Measurements from ENCODE around the gene PCSK1N.
"Not testable (repeated sequence)": the region's sequence is repeated elsewhere in the genome, so short reads cannot be mapped to it uniquely, and the experiment has no call there.

The PCSK1N gene

DNA sequence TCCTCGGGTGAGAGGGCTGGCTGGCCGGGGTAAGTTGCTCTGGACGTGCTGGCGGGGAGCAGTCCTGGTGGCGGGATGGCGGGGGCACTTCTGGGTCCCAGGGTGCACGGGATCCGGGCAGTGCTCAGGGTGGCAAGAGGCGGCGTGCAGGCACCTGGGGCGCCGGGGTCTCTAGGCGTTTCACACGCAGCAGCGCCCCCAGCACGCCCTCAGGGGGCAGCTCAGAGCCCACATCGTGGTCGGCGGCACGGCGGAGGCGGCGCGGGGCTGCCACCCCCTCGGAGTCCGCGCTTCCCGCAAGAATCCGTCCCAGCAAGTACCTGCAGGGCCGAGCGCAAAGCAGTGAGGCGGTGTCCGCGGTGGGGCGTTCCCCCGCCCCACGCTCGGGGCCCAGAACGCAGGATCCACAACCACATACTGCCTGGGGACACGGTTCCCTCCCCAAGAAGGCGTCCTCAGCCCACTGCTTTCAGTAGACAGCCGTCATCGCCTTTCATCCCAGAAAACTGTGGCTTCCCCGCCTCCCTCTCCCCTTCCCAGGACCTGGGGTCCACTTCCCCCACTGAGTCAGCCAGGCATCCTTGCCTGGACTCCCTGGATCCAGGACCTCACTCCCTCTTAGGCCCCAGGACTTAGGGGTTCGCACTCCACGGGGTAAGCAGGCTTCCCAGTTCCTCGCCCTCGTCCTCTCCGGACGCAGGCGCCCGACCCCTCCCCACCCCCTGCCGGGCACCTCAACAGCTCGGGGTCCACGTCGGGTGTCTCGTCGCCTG is 4.1 kb downstream of the PCSK1N start:
- peaks cover 12% of the 10 kb centered on the region for H3K27me3 ChIP-seq (ENCODE audit: low read depth)

DNA sequence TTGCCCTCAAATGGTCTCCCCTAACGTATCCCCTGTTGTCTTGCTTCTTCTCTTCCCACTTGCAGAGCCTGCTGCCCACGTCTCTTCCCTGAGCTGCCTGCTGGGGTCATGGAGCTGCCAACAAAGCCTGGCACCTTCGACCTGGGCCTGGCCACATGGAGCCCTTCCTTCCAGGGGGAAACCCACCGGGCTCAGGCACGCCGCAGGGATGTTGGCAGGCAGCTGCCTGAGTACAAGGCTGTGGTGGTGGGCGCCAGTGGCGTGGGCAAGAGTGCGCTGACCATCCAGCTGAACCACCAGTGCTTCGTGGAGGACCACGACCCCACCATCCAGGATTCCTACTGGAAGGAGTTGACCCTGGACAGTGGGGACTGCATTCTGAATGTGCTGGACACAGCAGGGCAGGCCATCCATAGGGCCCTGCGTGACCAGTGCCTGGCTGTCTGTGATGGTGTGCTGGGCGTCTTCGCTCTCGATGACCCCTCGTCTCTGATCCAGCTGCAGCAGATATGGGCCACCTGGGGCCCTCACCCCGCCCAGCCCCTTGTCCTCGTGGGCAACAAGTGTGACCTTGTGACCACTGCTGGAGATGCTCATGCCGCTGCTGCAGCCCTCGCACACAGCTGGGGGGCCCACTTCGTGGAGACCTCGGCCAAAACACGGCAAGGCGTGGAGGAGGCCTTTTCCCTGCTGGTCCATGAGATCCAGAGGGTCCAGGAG is 6.2 kb downstream of the PCSK1N start:
- H3K4me3 ChIP-seq = no peak overlapping the region
- no peaks in the 10 kb centered on the region for H3K4me1 ChIP-seq
- DNase-seq (ENCODE audit: low spot score in 2 of 2) = no peak
- 0 out of 2 replicates have a peak, but pooled peaks cover 2% of the 10 kb centered on the region for H3K27me3 ChIP-seq (ENCODE audit: low read depth)
- no peaks in the 10 kb centered on the region for H3K9me3 ChIP-seq
- no peaks in the 10 kb centered on the region; the same call in 1 of the 2 replicates for H3K36me3 ChIP-seq (replicated peaks)
- in situ Hi-C loops (cut with MboI; ENCODE audit: low sequenced_read_pairs) = no loop called here

More for the DNA sequence above, 4.1 kb downstream of the PCSK1N start:
- Histone ChIP-seq H3K9me3 (no peaks in the 10 kb centered on the region), H3K4me3 (no peak overlapping the region), H3K36me3 (replicated peaks) (no peaks in the 10 kb centered on the region), H3K4me1 (peaks cover 3% of the 10 kb centered on the region; the same call in 1 of the 2 replicates)
- in situ Hi-C loops (cut with MboI; ENCODE audit: low sequenced_read_pairs) = no loop called here
- DNase-seq (ENCODE audit: low spot score in 2 of 2) = no peak

DNA sequence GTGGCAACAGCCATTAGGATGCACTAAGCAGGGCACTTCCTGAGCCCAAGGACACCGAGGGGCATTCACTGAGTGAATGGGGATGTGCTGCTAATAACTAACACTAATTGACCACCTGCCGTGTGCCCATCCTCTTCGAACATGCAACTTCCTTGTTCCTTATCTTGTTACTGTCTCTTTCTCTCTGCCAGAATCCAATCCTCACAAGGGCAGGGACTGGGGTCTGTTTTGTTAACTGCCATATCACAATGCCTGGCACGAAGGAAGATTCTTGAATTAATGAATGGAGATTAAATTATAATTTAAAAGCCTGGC is 7.8 kb downstream of the PCSK1N start:
- H3K27me3 ChIP-seq (ENCODE audit: low read depth) = no peaks in the 10 kb centered on the region
- in situ Hi-C loops (cut with MboI; ENCODE audit: low sequenced_read_pairs) = no loop called here

GRCh38 chrX:48826876-48827653 is 8.3 kb downstream of the PCSK1N start:
- in situ Hi-C loops (cut with MboI; ENCODE audit: low sequenced_read_pairs) = no loop called here
- H3K9me3 ChIP-seq = no peaks in the 10 kb centered on the region
- no peaks in the 10 kb centered on the region for H3K27me3 ChIP-seq (ENCODE audit: low read depth)
- H3K4me3 ChIP-seq = no peak overlapping the region
- no peaks in the 10 kb centered on the region for H3K4me1 ChIP-seq
- no peak for DNase-seq (ENCODE audit: low spot score in 2 of 2)
- H3K36me3 ChIP-seq (replicated peaks) = peaks cover 5% of the 10 kb centered on the region

More for the DNA sequence above, 7.8 kb downstream of the PCSK1N start:
- Histone ChIP-seq H3K4me3 (no peak overlapping the region), H3K9me3 (no peaks in the 10 kb centered on the region), H3K36me3 (replicated peaks) (peaks cover 5% of the 10 kb centered on the region), H3K4me1 (no peaks in the 10 kb centered on the region)
- DNase-seq (ENCODE audit: low spot score in 2 of 2) = no peak

GRCh38 chrX:48826135-48826875 is 9.1 kb downstream of the PCSK1N start, which contains the start of gene ERAS:
TSS of gene ERAS (plus strand) at chrX:48826513. CDS start at chrX:48829124, 2,611 bp downstream.
- Histone ChIP-seq H3K27me3 (ENCODE audit: low read depth) (no peaks in the 10 kb centered on the region), H3K36me3 (replicated peaks) (peaks cover 7% of the 10 kb centered on the region), H3K4me1 (no peaks in the 10 kb centered on the region), H3K9me3 (no peaks in the 10 kb centered on the region), H3K4me3 (no peak within 1 kb of the TSS)
- in situ Hi-C loops (cut with MboI; ENCODE audit: low sequenced_read_pairs) = no loop called here
- no peak for DNase-seq (ENCODE audit: low spot score in 2 of 2)

DNA sequence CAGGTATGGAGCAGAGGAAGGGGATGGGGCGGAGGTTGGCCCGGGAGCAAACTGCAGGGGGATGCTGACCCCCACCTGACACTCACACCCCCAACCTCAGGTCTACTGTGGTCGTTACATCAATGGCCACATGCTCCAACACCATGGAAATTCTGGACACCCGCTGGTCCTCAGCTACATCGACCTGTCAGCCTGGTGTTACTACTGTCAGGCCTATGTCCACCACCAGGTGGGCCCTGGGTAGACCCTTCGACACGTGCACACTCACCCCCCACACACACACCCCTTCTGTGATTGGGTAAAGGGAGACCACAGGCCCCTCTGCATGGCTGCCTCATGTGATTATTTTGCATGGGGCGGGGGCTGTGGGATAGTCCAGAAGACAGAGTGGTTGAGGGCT is 11.3 kb downstream of the PCSK1N start:
- in situ Hi-C loops (cut with MboI; ENCODE audit: low sequenced_read_pairs) = no loop called here

DNA sequence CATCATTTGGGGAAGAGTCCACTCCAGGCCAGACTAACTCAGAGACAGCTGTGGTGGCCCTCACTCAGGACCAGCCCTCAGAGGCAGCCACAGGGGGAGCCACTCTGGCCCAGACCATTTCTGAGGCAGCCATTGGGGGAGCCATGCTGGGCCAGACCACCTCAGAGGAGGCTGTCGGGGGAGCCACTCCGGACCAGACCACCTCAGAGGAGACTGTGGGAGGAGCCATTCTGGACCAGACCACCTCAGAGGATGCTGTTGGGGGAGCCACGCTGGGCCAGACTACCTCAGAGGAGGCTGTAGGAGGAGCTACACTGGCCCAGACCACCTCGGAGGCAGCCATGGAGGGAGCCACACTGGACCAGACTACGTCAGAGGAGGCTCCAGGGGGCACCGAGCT is 12.4 kb downstream of the PCSK1N start:
- no peak overlapping the region for H3K4me3 ChIP-seq
- in situ Hi-C loops (cut with MboI; ENCODE audit: low sequenced_read_pairs) = no loop called here
- peaks cover 12% of the 10 kb centered on the region for H3K36me3 ChIP-seq (replicated peaks)
- H3K9me3 ChIP-seq = no peaks in the 10 kb centered on the region
- DNase-seq (ENCODE audit: low spot score in 2 of 2) = no peak
- H3K4me1 ChIP-seq = no peaks in the 10 kb centered on the region
- H3K27me3 ChIP-seq (ENCODE audit: low read depth) = no peaks in the 10 kb centered on the region

More for the DNA sequence above, 11.3 kb downstream of the PCSK1N start:
- Histone ChIP-seq H3K27me3 (ENCODE audit: low read depth) (no peaks in the 10 kb centered on the region), H3K4me1 (no peaks in the 10 kb centered on the region), H3K36me3 (replicated peaks) (peaks cover 7% of the 10 kb centered on the region), H3K9me3 (no peaks in the 10 kb centered on the region), H3K4me3 (no peak overlapping the region)
- no peak for DNase-seq (ENCODE audit: low spot score in 2 of 2)

- H3K27me3 ChIP-seq (ENCODE audit: low read depth); H3K4me3 ChIP-seq; H3K9me3 ChIP-seq; H3K4me1 ChIP-seq; DNase-seq (ENCODE audit: low spot score in 2 of 2); in situ Hi-C loops (cut with MboI; ENCODE audit: low sequenced_read_pairs): not testable (repeated sequence)
- peaks cover 21% of the 10 kb centered on the region for H3K36me3 ChIP-seq (replicated peaks)
Measured at GRCh38 chrX:48819394-48819793, 16.0 kb downstream of the PCSK1N start.

DNA sequence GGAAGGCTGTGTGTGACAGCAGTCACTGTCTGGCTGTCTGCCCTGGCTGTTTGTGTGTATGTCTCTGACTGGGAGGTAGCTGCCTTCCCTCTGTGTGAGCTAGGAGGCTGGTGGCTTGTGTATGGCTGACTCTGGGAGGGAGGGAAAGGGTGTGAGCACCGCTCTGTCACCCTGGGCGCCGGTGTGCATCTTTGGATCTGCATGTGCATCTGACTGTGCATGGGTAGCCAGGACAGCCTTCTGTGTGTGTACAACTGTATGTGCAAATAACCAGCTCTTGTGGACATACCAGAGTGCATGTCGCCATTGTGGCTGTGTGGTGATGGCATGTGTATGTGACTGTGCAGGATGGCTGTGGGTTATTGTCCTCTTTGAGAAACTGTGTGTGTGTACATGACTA is 16.5 kb downstream of the PCSK1N start:
- Histone ChIP-seq H3K4me3 (no peak overlapping the region), H3K9me3 (no peaks in the 10 kb centered on the region), H3K36me3 (replicated peaks) (peaks cover 20% of the 10 kb centered on the region), H3K27me3 (ENCODE audit: low read depth) (no peaks in the 10 kb centered on the region), H3K4me1 (no peaks in the 10 kb centered on the region)
- DNase-seq (ENCODE audit: low spot score in 2 of 2) = no peak
- in situ Hi-C loops (cut with MboI; ENCODE audit: low sequenced_read_pairs) = no loop called here

DNA sequence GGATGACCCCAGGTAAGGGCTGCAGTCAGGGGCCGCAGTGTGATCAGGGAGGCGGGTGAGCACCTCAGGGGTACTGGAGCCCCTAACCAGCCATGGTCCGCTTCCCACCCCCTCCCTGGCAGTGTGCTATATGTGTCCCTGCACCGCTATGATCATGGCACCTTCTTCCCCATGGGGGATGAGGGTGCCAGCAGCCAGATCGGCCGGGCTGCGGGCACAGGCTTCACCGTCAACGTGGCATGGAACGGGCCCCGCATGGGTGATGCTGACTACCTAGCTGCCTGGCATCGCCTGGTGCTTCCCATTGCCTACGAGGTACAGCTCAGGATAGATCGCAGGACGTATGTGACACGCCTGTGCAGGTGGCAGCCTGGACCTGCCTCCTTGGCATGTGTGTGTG is 17.3 kb downstream of the PCSK1N start:
- H3K4me1 ChIP-seq = no peaks in the 10 kb centered on the region
- peaks cover 16% of the 10 kb centered on the region for H3K36me3 ChIP-seq (replicated peaks)
- H3K9me3 ChIP-seq = no peaks in the 10 kb centered on the region
- DNase-seq (ENCODE audit: low spot score in 2 of 2) = no peak
- H3K27me3 ChIP-seq (ENCODE audit: low read depth) = no peaks in the 10 kb centered on the region
- H3K4me3 ChIP-seq = no peak overlapping the region
- in situ Hi-C loops (cut with MboI; ENCODE audit: low sequenced_read_pairs) = no loop called here

- H3K9me3 ChIP-seq = no peaks in the 10 kb centered on the region
- no peak overlapping the region for H3K4me3 ChIP-seq
- peaks cover 14% of the 10 kb centered on the region for H3K36me3 ChIP-seq (replicated peaks)
- in situ Hi-C loops (cut with MboI; ENCODE audit: low sequenced_read_pairs) = no loop called here
- DNase-seq (ENCODE audit: low spot score in 2 of 2) = no peak
- no peaks in the 10 kb centered on the region for H3K4me1 ChIP-seq
- no peaks in the 10 kb centered on the region for H3K27me3 ChIP-seq (ENCODE audit: low read depth)
Measured at GRCh38 chrX:48816014-48816810, 19.2 kb downstream of the PCSK1N start.

GRCh38 chrX:48815266-48815665 is 20.1 kb downstream of the PCSK1N start:
- no peak overlapping the region for H3K4me3 ChIP-seq
- H3K4me1 ChIP-seq = no peaks in the 10 kb centered on the region
- in situ Hi-C loops (cut with MboI; ENCODE audit: low sequenced_read_pairs) = no loop called here
- H3K27me3 ChIP-seq (ENCODE audit: low read depth) = no peaks in the 10 kb centered on the region
- DNase-seq (ENCODE audit: low spot score in 2 of 2) = no peak
- H3K36me3 ChIP-seq (replicated peaks) = peaks cover 14% of the 10 kb centered on the region
- no peaks in the 10 kb centered on the region for H3K9me3 ChIP-seq

DNA sequence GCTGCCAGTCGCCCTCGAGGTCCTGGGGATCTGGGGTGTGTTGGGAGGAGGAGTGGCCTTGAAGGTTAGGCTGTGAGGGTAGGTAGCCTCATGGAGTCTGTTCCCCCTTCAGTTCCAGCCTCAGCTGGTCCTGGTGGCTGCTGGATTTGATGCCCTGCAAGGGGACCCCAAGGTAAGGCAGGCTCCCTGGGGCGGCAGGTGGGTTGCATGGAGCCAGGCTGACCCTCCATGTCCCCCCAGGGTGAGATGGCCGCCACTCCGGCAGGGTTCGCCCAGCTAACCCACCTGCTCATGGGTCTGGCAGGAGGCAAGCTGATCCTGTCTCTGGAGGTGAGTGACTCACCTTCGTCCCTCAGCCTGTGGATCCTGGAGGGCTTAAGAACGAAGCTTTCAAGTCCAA is 20.7 kb downstream of the PCSK1N start:
- in situ Hi-C loops (cut with MboI; ENCODE audit: low sequenced_read_pairs) = no loop called here
- peaks cover 14% of the 10 kb centered on the region for H3K36me3 ChIP-seq (replicated peaks)
- DNase-seq (ENCODE audit: low spot score in 2 of 2) = no peak
- H3K27me3 ChIP-seq (ENCODE audit: low read depth) = no peaks in the 10 kb centered on the region
- no peaks in the 10 kb centered on the region for H3K9me3 ChIP-seq
- H3K4me1 ChIP-seq = no peaks in the 10 kb centered on the region
- H3K4me3 ChIP-seq = no peak overlapping the region
